HEK293T (cell line): ENCODE results near the gene GARIN5A.
"Not testable (repeated sequence)": the region's sequence is repeated elsewhere in the genome, so short reads cannot be mapped to it uniquely, and the experiment has no call there.

ENCODE experiments used
- CTCF ChIA-PET: fragments of 350-600 bp; formaldehyde crosslinking; extraction: SDS; loops from one replicate; lab custom pipeline; 2021; ENCODE audit warnings: antibody characterized with exemption, inconsistent platforms; lab: Yijun Ruan, JAX
- POLR2A ChIA-PET: fragments of 350-600 bp; formaldehyde crosslinking; extraction: SDS; loops from one replicate; lab custom pipeline; 2020; ENCODE audit warnings: antibody characterized with exemption, inconsistent platforms; lab: Yijun Ruan, JAX
- DNase-seq: peaks from one replicate; pipeline ENCODE4 v3.0.0; 2012; ENCODE audit warnings: mixed read lengths; ENCODE audit errors: extremely low spot score
- ARNT ChIP-seq: fragments of 450-650 bp; IDR thresholded peaks from 2 replicates; pipeline ENCODE4 v1.6.1; 2017; ENCODE audit warnings: mild to moderate bottlenecking
- BHLHE40 ChIP-seq: fragments of 450-650 bp; IDR thresholded peaks from 2 replicates; pipeline ENCODE4 v1.6.1; 2016; ENCODE audit warnings: mild to moderate bottlenecking, moderate library complexity, borderline replicate concordance
- CTBP1 ChIP-seq: fragments of 450-650 bp; IDR thresholded peaks from 2 replicates; pipeline ENCODE4 v1.6.1; 2016; ENCODE audit warnings: borderline replicate concordance
- ELF4 ChIP-seq: fragments of 450-650 bp; IDR thresholded peaks from 2 replicates; pipeline ENCODE4 v1.6.1; 2017; ENCODE audit warnings: antibody characterized with exemption
- FOXA1 ChIP-seq: fragments of 450-650 bp; IDR thresholded peaks from 2 replicates; pipeline ENCODE4 v1.6.1; 2016; ENCODE audit warnings: mild to moderate bottlenecking
- FOXK2 ChIP-seq: fragments of 450-650 bp; IDR thresholded peaks from 2 replicates; pipeline ENCODE4 v1.6.1; 2016; ENCODE audit warnings: mild to moderate bottlenecking
- FOXM1 ChIP-seq: fragments of 450-650 bp; IDR thresholded peaks from 2 replicates; pipeline ENCODE4 v1.6.1; 2017; ENCODE audit warnings: mild to moderate bottlenecking, borderline replicate concordance
- HDGF ChIP-seq: fragments of 450-650 bp; IDR thresholded peaks from 2 replicates; pipeline ENCODE4 v1.6.1; 2017; ENCODE audit warnings: antibody characterized with exemption, borderline replicate concordance
- L3MBTL2 ChIP-seq: fragments of 450-650 bp; conservative IDR thresholded peaks from 2 replicates; pipeline ENCODE4 v1.6.1; 2016; ENCODE audit warnings: mild to moderate bottlenecking
- LEF1 ChIP-seq: fragments of 450-650 bp; IDR thresholded peaks from 2 replicates; pipeline ENCODE4 v1.6.1; 2017; ENCODE audit warnings: mild to moderate bottlenecking, borderline replicate concordance
- NFRKB ChIP-seq: fragments of 450-650 bp; IDR thresholded peaks from 2 replicates; pipeline ENCODE4 v1.6.1; 2016; ENCODE audit warnings: mild to moderate bottlenecking, moderate library complexity
- SP1 ChIP-seq: fragments of 450-650 bp; IDR thresholded peaks from 2 replicates; pipeline ENCODE4 v1.6.1; 2017
- SUZ12 ChIP-seq: fragments of 450-650 bp; IDR thresholded peaks from 2 replicates; pipeline ENCODE4 v1.6.1; 2016; ENCODE audit warnings: mild to moderate bottlenecking
- TARDBP ChIP-seq: fragments of 450-650 bp; IDR thresholded peaks from 2 replicates; pipeline ENCODE4 v1.6.1; 2016
- ZNF384 ChIP-seq: fragments of 450-650 bp; IDR thresholded peaks from 2 replicates; pipeline ENCODE4 v1.6.1; 2016
- TF ChIP-seq, protein P1 (sequence below): fragments of 450-650 bp; IDR thresholded peaks from 2 replicates; pipeline ENCODE4 v1.6.1; 2016

The GARIN5A gene

GRCh38 chr19:50449236-50449899 is 27.3 kb downstream of the GARIN5A start:
- POLR2A ChIA-PET = no interaction called here
- CTCF ChIA-PET = interaction anchor here (0.7 kb wide), 1 partner anchor 90 kb away, joined by 3 read pairs; no protein-coding TSS in a partner anchor
- no peak for TF ChIP-seq SP1
- TF ChIP-seq LEF1 = no peak
- TF ChIP-seq SUZ12 = no peak
- TF ChIP-seq, protein P1, sequence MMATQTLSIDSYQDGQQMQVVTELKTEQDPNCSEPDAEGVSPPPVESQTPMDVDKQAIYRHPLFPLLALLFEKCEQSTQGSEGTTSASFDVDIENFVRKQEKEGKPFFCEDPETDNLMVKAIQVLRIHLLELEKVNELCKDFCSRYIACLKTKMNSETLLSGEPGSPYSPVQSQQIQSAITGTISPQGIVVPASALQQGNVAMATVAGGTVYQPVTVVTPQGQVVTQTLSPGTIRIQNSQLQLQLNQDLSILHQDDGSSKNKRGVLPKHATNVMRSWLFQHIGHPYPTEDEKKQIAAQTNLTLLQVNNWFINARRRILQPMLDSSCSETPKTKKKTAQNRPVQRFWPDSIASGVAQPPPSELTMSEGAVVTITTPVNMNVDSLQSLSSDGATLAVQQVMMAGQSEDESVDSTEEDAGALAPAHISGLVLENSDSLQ = no peak
- no peak for TF ChIP-seq HDGF
- no peak for TF ChIP-seq TARDBP
- no peak for TF ChIP-seq FOXA1
- no peak for TF ChIP-seq FOXM1
- TF ChIP-seq ELF4 = no peak
- TF ChIP-seq FOXK2 = no peak
- TF ChIP-seq BHLHE40 = no peak
- no peak for TF ChIP-seq NFRKB
- TF ChIP-seq L3MBTL2 = no peak
- no peak for TF ChIP-seq ZNF384
- no peak for TF ChIP-seq CTBP1
- no peak for DNase-seq

- CTCF ChIA-PET = no interaction called here
- POLR2A ChIA-PET = no interaction called here
- DNase-seq = no peak
- TF ChIP-seq TARDBP (no peak), ZNF384 (no peak), SUZ12 (no peak), L3MBTL2 (no peak), SP1 (no peak), LEF1 (no peak), ARNT (no peak), CTBP1 (no peak)
These were observed 28.9 kb downstream of the GARIN5A start for GRCh38 chr19:50447750-50448149.

DNA sequence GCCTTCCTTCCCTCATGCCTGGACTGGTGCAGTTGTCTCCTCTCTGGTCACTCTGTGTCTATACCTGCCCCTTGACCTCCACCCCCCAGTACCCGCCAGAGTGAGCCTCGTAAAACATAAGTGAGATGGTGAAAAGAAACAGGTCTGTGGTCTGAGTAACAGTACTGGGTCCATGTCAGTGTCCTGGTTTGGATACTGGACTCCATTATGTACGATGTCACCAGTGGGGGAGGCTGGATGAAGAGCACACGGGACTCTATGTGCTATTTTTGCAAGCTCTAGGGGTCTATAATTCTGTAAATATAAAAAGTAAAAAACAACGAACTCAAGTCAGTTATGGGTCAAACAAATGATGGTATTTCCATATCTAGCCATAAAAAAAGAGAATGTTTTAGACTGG is 29.6 kb downstream of the GARIN5A start:
- ChIA-PET CTCF (no interaction called here), POLR2A (no interaction called here)
- TF ChIP-seq LEF1 (no peak), ARNT (no peak), ZNF384 (no peak), CTBP1 (no peak), FOXK2 (no peak), FOXM1 (no peak), HDGF (no peak), SP1 (no peak), L3MBTL2 (no peak), TARDBP (no peak), FOXA1 (no peak), BHLHE40 (no peak), SUZ12 (no peak), ELF4 (no peak), NFRKB (no peak)
- TF ChIP-seq, protein P1 = no peak
- no peak for DNase-seq

- CTCF ChIA-PET = no interaction called here
- no peak for DNase-seq
- TF ChIP-seq BHLHE40 = no peak
- no peak for TF ChIP-seq CTBP1
- no peak for TF ChIP-seq LEF1
- no peak for TF ChIP-seq NFRKB
- POLR2A ChIA-PET = no interaction called here
These were observed 32.6 kb downstream of the GARIN5A start for GRCh38 chr19:50444059-50444458.

DNA sequence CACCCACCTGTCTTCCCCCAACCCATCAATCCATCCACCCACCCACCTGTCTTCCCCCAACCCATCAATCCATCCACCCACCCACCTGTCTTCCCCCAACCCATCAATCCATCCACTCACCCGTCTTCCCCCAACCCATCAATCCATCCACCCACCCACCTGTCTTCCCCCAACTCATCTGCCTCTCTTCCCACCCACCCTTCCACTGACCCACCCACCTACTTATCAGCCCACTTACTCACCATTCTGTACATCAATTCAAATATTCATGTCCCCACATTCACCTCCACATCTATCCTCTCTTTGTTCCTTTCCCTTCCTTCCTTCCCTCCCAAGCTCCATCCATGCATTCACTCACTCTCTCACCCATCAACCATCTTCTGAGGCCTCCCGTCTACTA is 37.5 kb downstream of the GARIN5A start:
- CTCF ChIA-PET, POLR2A ChIA-PET: not testable (repeated sequence)

GRCh38 chr19:50437862-50438449 is 38.7 kb downstream of the GARIN5A start:
- ChIA-PET CTCF (no interaction called here), POLR2A (no interaction called here)
- TF ChIP-seq ARNT (no peak), CTBP1 (no peak), FOXK2 (no peak), ZNF384 (no peak), SUZ12 (no peak), BHLHE40 (no peak), SP1 (no peak), FOXM1 (no peak), FOXA1 (no peak), HDGF (no peak), TARDBP (no peak), L3MBTL2 (no peak), NFRKB (no peak), LEF1 (no peak), ELF4 (no peak)
- TF ChIP-seq, protein P1 = no peak
- no peak for DNase-seq

More for the DNA sequence above, 37.5 kb downstream of the GARIN5A start:
- DNase-seq = not testable (repeated sequence)
